H54 (cell line): ENCODE data around the gene CAMTA1.

Source experiments
- DNase-seq: peaks from one replicate; pipeline ENCODE4 v3.0.0; 2011; ENCODE audit warnings: low spot score, mixed read lengths; ENCODE audit not compliant: insufficient read length
- FAIRE-seq: peaks from 3 replicates; lab custom pipeline; 2011; peaks lifted over from hg19 to GRCh38; lab: Jason Lieb, UNC
- POLR2A ChIP-seq: IDR thresholded peaks from 2 replicates; pipeline ENCODE4 v1.6.1; 2011; ENCODE audit warnings: low read depth, mild to moderate bottlenecking, low read length

Gene CAMTA1

DNA sequence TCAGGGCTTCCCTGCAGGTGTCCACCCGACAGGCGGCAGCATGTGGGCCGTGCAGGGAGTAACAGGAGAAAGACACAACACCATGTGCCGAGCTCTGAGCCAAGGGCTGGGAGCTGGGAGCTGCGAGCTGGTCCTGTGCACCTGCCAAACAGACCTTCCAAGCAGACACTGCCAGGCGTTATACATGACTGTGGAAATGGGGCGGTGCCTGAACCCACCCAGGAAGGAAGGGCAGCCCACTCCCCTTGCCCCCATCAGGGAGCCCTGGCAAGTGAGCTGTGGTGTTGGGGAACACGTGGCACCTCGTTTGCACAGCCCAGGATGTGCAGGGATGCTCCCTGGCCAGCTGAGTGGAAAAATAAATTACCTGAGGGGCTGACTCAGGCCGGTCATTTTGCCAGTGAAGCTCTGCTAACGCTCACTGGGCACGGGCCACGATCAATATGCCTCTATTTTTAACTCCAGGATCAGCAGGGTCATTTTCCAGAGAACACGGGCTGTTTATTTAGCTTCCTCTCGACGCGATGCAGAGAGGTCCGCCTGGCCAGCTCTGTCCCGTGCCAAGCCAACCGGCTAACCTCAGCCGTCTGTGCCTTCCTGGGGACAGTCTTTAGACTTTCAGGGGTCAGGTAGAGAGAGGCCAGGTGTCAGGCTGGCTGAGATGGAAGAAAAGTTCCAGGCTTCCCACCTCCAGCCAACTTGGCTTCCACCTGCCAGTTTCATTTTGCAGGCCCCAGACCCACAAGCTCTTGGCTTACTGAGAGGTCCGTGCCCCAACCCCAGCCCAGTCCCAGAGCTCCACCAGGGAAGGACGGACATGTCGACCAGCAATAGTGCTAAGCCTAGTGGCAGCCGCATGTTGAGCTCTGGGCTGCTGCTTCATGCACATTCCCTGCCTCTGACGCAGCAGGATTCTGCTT lies 789.1 kb downstream of the CAMTA1 start:
- no peak for DNase-seq
- FAIRE-seq = no peak

GRCh38 chr1:7575041-7575400 lies 789.8 kb downstream of the CAMTA1 start:
- no peak for FAIRE-seq
- no peak for TF ChIP-seq POLR2A

More for the DNA sequence above, 789.1 kb downstream of the CAMTA1 start:
- no peak for TF ChIP-seq POLR2A

DNA sequence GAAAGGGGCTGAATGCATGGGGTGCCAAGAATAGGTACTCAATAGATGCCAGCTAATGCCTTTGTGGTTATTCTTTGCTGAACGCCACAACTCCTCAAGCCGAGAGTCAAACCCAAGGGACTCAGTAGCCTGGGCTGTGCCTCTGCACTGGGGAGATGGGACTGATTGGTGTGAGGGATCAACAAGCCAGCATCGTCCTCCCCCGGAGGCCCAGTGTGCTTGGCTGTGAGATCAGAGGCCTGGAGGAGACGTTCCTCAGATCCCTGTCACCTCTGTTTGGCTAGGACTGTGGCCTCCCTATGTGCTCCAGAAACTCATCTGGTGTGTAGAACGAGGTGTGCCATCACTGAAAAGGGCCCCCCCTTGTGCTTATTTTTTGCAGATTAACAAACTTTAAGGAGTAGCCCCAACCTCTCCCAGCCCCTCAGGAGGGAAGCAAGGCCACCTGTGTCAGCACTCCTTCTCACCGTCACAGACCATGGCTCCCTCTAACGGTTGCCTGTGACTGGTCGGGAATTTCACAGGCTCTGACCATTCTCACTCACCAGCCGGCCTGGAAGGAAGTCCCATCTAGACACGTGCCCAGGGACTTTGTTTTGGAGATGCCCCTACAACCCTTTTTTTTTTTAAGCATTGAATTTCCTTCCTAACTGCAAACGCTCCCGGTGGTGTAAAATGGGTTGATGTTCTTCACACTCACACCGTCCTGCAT lies 791.8 kb downstream of the CAMTA1 start:
- no peak for TF ChIP-seq POLR2A
- DNase-seq = no peak
- FAIRE-seq = no peak

More at GRCh38 chr1:7575041-7575400, 789.8 kb downstream of the CAMTA1 start:
- no peak for DNase-seq

- FAIRE-seq (no peak), DNase-seq (no peak)
- TF ChIP-seq POLR2A = no peak
These were observed 793.0 kb downstream of the CAMTA1 start for GRCh38 chr1:7578206-7578605.

DNA sequence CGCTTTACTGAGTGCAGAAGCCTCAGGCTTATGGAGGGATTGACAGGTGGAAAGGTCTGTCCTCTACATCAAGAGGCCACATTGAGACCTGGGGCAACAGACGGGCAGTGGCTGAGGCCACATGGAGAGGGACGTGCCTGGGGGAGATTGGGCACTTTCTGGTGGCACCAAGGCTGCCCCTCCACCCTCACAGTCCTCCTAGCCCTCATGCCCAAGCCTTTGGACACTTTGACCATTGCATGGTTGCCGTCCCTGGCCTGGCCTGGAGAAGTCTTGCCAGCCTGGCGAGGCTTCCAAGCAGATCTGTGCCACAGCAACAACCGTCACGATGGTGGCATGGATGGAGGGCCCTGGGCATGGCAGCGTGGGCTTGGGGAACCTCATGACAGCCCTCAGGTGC lies 793.8 kb downstream of the CAMTA1 start:
- no peak for TF ChIP-seq POLR2A
- DNase-seq (no peak), FAIRE-seq (no peak)

GRCh38 chr1:7579831-7580804 lies 794.9 kb downstream of the CAMTA1 start:
- DNase-seq (no peak), FAIRE-seq (no peak)
- TF ChIP-seq POLR2A = no peak

GRCh38 chr1:7580923-7581753 lies 795.9 kb downstream of the CAMTA1 start:
- no peak for FAIRE-seq
- TF ChIP-seq POLR2A = no peak
- DNase-seq = no peak

DNA sequence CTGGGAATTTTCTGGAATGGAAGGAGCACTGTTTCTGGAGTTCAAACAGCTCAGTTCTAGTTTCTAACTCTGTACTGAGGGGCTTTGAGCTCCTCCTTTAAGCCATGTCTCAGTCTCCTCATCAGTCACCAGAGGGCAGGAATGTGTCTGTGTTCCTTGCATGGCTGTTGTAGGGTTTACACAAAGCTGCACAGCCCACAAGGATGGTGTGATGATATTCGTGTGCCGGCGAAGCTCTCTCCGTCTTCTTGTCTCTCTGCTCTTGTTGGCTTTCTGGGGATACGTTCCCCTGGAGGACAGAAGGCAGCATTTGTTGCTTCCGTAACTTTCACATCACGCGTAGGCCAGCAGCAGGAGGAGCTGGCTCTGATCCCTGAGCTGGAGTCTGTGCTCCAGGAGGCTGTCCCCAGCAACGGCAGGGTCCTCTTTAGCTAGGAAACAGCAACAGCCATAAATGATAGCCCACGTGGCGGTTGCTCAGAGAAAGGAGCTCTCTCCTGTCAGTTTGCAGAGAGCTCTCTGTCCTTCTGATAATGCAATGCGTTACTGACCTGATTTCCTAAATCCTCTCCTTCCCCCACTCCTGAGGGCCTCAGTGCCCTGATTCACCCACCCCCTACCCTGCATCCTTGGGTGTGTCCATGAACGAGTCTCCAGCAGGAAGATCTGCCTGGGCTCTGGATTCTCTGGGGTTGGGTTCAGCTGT lies 796.7 kb downstream of the CAMTA1 start:
- no peak for DNase-seq
- no peak for TF ChIP-seq POLR2A
- FAIRE-seq = no peak

GRCh38 chr1:7582460-7582972 lies 797.3 kb downstream of the CAMTA1 start:
- FAIRE-seq (no peak), DNase-seq (no peak)
- TF ChIP-seq POLR2A = no peak

- no peak for FAIRE-seq
These were observed 798.2 kb downstream of the CAMTA1 start for GRCh38 chr1:7583291-7584096.

DNA sequence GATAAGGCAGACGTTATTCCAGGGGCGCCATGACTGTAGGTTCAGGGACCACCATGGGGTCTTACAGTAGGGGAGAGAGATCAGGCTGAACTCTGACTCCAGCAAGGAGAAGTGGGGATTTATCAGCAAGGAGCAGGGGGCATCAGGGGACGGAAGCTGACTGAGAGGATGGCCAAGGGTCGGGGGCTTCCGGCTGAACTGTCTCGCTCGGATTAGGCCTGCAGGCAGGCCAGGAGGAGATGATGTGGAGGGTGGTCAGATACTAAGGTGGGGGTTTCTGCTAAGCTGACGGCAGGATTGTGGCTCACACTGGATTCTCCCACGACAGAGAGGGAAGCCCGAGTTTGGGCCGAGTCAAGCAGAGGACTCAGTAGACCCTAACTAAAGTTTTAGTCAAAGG lies 798.9 kb downstream of the CAMTA1 start:
- DNase-seq (no peak), FAIRE-seq (no peak)
- no peak for TF ChIP-seq POLR2A

More at GRCh38 chr1:7583291-7584096, 798.2 kb downstream of the CAMTA1 start:
- DNase-seq = no peak
- no peak for TF ChIP-seq POLR2A
